Ascending aorta (tissue), 2 donors: Measurements from ENCODE around the gene EFCC1. TPM values are rescaled to one million over a fixed set of nuclear protein-coding genes. Genes with fewer than 3 reads are reported as not detected.

Experiments used
- DNase-seq, 2 donors: peaks; one replicate each; pipeline ENCODE4 v3.0.0-alpha.2; 2019; ENCODE audit warnings: low spot score in 2 of 2
- H3K27ac ChIP-seq, 2 donors: fragments of 200-600 bp; sonication (generic); one replicate each; pipeline ENCODE4 v1.5.1; 2016 to 2017; ENCODE audit warnings: mild to moderate bottlenecking in 1 of 2
- H3K27me3 ChIP-seq: fragments of 200-600 bp; sonication (generic); one replicate; pipeline ENCODE4 v1.5.1; 2017
- H3K36me3 ChIP-seq, 2 donors: fragments of 200-600 bp; sonication (generic); one replicate each; pipeline ENCODE4 v1.5.1; 2016
- H3K4me1 ChIP-seq, 2 donors: fragments of 200-600 bp; sonication (generic); one replicate each; pipeline ENCODE4 v1.5.1; 2016 to 2017; ENCODE audit warnings: mild to moderate bottlenecking in 1 of 2
- H3K4me3 ChIP-seq, 2 donors: fragments of 200-600 bp; sonication (generic); one replicate each; pipeline ENCODE4 v1.5.1; 2016 to 2017; ENCODE audit warnings: mild to moderate bottlenecking in 1 of 2
- H3K9me3 ChIP-seq, 2 donors: fragments of 200-600 bp; sonication (generic); one replicate each; pipeline ENCODE4 v1.5.1; 2016
- CTCF ChIP-seq, 3 experiments: fragments of 200-600 bp in 2 of 3; fragments of 450-650 bp in 1 of 3; sonication (generic) in 2 of 3; IDR thresholded peaks; one replicate each; pipeline ENCODE4 v1.5.1; 2016 to 2019; ENCODE audit warnings: antibody characterized with exemption in 3 of 3, mild to moderate bottlenecking in 1 of 3, moderate library complexity in 1 of 3
- intact Hi-C: fragments of 100-400 bp; cut with DNase I; formaldehyde crosslinking; loops from one replicate; pipeline ENCODE4 v1.15.1; 2023
- total RNA-seq: library from RNA; depleted of rRNA; stranded (reverse); fragments of >200 nt; gene quantifications from one replicate; pipeline ENCODE4 v1.1.0, GENCODE V29; 2016

EFCC1 gene
- total RNA-seq, 1 donor from 2014 or later = 3.6 TPM

GRCh38 chr3:129030611-129031010 lies 29.5 kb downstream of the EFCC1 start:
- DNase-seq = no peak
- Histone ChIP-seq H3K9me3 (no peaks in the 10 kb centered on the region), H3K4me1 (peaks cover 2 to 4% of the 10 kb centered on the region in 2 donors), H3K36me3 (no peaks in the 10 kb centered on the region), H3K27ac (no peak overlapping the region), H3K4me3 (no peak overlapping the region), H3K27me3 (no peaks in the 10 kb centered on the region)
- TF ChIP-seq CTCF (IDR thresholded peaks at IDR 0.05) = no peak
- intact Hi-C loops = no loop called here

- Histone ChIP-seq H3K4me3 (no peak overlapping the region), H3K27ac (no peak overlapping the region), H3K27me3 (no peaks in the 10 kb centered on the region), H3K9me3 (no peaks in the 10 kb centered on the region), H3K36me3 (no peaks in the 10 kb centered on the region), H3K4me1 (peaks cover 0 to 4% of the 10 kb centered on the region in 2 donors)
- no peak for TF ChIP-seq CTCF (IDR thresholded peaks at IDR 0.05)
- intact Hi-C loops = no loop called here
- no peak for DNase-seq
These were observed 30.5 kb downstream of the EFCC1 start for GRCh38 chr3:129031476-129032215.

- Histone ChIP-seq H3K36me3 (no peaks in the 10 kb centered on the region), H3K4me1 (no peaks in the 10 kb centered on the region), H3K27ac (no peak overlapping the region), H3K27me3 (no peaks in the 10 kb centered on the region), H3K4me3 (no peak overlapping the region), H3K9me3 (no peaks in the 10 kb centered on the region)
- intact Hi-C loops = no loop called here
- no peak for TF ChIP-seq CTCF (IDR thresholded peaks at IDR 0.05)
- no peak for DNase-seq
These were observed 31.6 kb downstream of the EFCC1 start for GRCh38 chr3:129032716-129033115.

- H3K4me3 ChIP-seq = no peak overlapping the region
- H3K27me3 ChIP-seq = no peaks in the 10 kb centered on the region
- H3K9me3 ChIP-seq = no peaks in the 10 kb centered on the region
- intact Hi-C loops = no loop called here
- DNase-seq = no peak
- no peak for TF ChIP-seq CTCF (IDR thresholded peaks at IDR 0.05)
- H3K27ac ChIP-seq = no peak overlapping the region
- H3K4me1 ChIP-seq = no peaks in the 10 kb centered on the region
- H3K36me3 ChIP-seq = no peaks in the 10 kb centered on the region
These were observed 32.0 kb downstream of the EFCC1 start for GRCh38 chr3:129033151-129033550.

GRCh38 chr3:129033633-129034321 lies 32.7 kb downstream of the EFCC1 start:
- Histone ChIP-seq H3K27ac (no peak overlapping the region), H3K27me3 (no peaks in the 10 kb centered on the region), H3K9me3 (no peaks in the 10 kb centered on the region), H3K36me3 (no peaks in the 10 kb centered on the region), H3K4me1 (no peaks in the 10 kb centered on the region), H3K4me3 (no peak overlapping the region)
- no peak for DNase-seq
- no peak for TF ChIP-seq CTCF (IDR thresholded peaks at IDR 0.05)
- intact Hi-C loops = no loop called here
